HepG2 (cell line): ENCODE data around the gene SLC8A2. TPM values are rescaled to one million over a fixed set of nuclear protein-coding genes. Genes with fewer than 3 reads are reported as not detected.

Experiments used
- AKAP8 ChIP-seq: sonication (generic); formaldehyde crosslinking; IDR thresholded peaks from 2 replicates; pipeline ENCODE4 v1.5.1; 2020; ENCODE audit warnings: mild to moderate bottlenecking, missing genetic modification reagents
- DMAP1 ChIP-seq: IDR thresholded peaks from 2 replicates; pipeline ENCODE4 v1.6.1; 2016
- EZH2 ChIP-seq: conservative IDR thresholded peaks from 2 replicates; pipeline ENCODE4 v1.6.1; 2012; ENCODE audit warnings: mild to moderate bottlenecking, low read depth, low read length, moderate library complexity
- GTF2F1 ChIP-seq: fragments of 150-350 bp; IDR thresholded peaks from 2 replicates; pipeline ENCODE4 v1.6.1; 2014; ENCODE audit warnings: low read length
- GTF3A ChIP-seq: sonication (generic); formaldehyde crosslinking; conservative IDR thresholded peaks from 2 replicates; pipeline ENCODE4 v1.4.0; 2020; ENCODE audit warnings: mild to moderate bottlenecking, missing genetic modification reagents
- KAT8 ChIP-seq: IDR thresholded peaks from 2 replicates; pipeline ENCODE4 v1.6.1; 2016; ENCODE audit warnings: missing genetic modification reagents, missing compliant biosample characterization
- MLLT10 ChIP-seq: sonication (generic); formaldehyde crosslinking; IDR thresholded peaks from 2 replicates; pipeline ENCODE4 v1.4.0; 2020; ENCODE audit warnings: missing genetic modification reagents
- NFE2L2 ChIP-seq: fragments of 150-350 bp; IDR thresholded peaks from 2 replicates; pipeline ENCODE4 v1.6.1; 2014; ENCODE audit warnings: low read length
- RFX1 ChIP-seq: fragments of 450-650 bp; IDR thresholded peaks from 2 replicates; pipeline ENCODE4 v1.6.1; 2017
- RORA ChIP-seq: sonication (generic); formaldehyde crosslinking; IDR thresholded peaks from 2 replicates; pipeline ENCODE4 v1.5.0; 2020; ENCODE audit warnings: mild to moderate bottlenecking, missing genetic modification reagents, moderate library complexity
- THAP11 ChIP-seq: IDR thresholded peaks from 2 replicates; pipeline ENCODE4 v1.6.1; 2016; ENCODE audit warnings: missing biosample characterization, missing genetic modification reagents
- ZEB1 ChIP-seq: IDR thresholded peaks from 2 replicates; pipeline ENCODE4 v1.6.1; 2012; ENCODE audit warnings: mild to moderate bottlenecking, low read depth, inconsistent platforms; ENCODE audit not compliant: insufficient replicate concordance
- ZMYM4 ChIP-seq: sonication (generic); formaldehyde crosslinking; IDR thresholded peaks from 2 replicates; pipeline ENCODE4 v1.8.1; 2023; ENCODE audit warnings: mild to moderate bottlenecking, missing genetic modification reagents
- ZNF24 ChIP-seq: fragments of 450-650 bp; IDR thresholded peaks from 2 replicates; pipeline ENCODE4 v1.6.1; 2017; ENCODE audit warnings: antibody characterized with exemption, mild to moderate bottlenecking
- ZSCAN29 ChIP-seq: sonication (generic); formaldehyde crosslinking; conservative IDR thresholded peaks from 2 replicates; pipeline ENCODE4 v1.4.0; 2020; ENCODE audit warnings: mild to moderate bottlenecking, missing genetic modification reagents
- polyA plus RNA-seq, 8 experiments: library from polyadenylated mRNA; depleted of rRNA in 3 of 8; stranded (reverse) in 7 of 8; unstranded in 1 of 8; fragments of >200 nt; fragmentation: Illumina TruSeq in 4 of 8; extraction: Trizol in 4 of 8; gene quantifications; 2 replicates each; pipeline versions ENCODE4 v1.2.1 to v1.2.3, GENCODE V29; 2011 to 2016; ENCODE audit warnings: low read depth in 4 of 8, missing spikeins in 1 of 8, mixed read lengths in 1 of 8; ENCODE audit not compliant: insufficient read depth in 1 of 8
- total RNA-seq, 5 experiments: library from RNA; depleted of rRNA; stranded (reverse); fragments of >200 nt; fragmentation: Illumina TruSeq; extraction: Trizol; gene quantifications; 2 replicates each; pipeline ENCODE4 v1.2.3, GENCODE V29; 2016; ENCODE audit warnings: low read depth in 1 of 5
- TF ChIP-seq, protein P1 (sequence below): IDR thresholded peaks from 2 replicates; pipeline ENCODE4 v1.6.1; 2016; ENCODE audit warnings: mild to moderate bottlenecking
- TF ChIP-seq, protein P2 (sequence below): sonication (generic); formaldehyde crosslinking; IDR thresholded peaks from 2 replicates; pipeline ENCODE4 v1.8.1; 2023; ENCODE audit warnings: mild to moderate bottlenecking, inconsistent platforms, moderate library complexity, missing genetic modification reagents, borderline replicate concordance
- TF ChIP-seq, protein P3 (sequence below): sonication (generic); formaldehyde crosslinking; IDR thresholded peaks from 2 replicates; pipeline ENCODE4 v1.4.0; 2020; ENCODE audit warnings: missing genetic modification reagents
- TF ChIP-seq, protein P4 (sequence below): IDR thresholded peaks from 2 replicates; pipeline ENCODE4 v1.6.1; 2016; ENCODE audit warnings: low read depth, control low read depth
- TF ChIP-seq, protein P5 (sequence below): fragments of 450-650 bp; IDR thresholded peaks from 2 replicates; pipeline ENCODE4 v1.6.1; 2017; ENCODE audit warnings: mild to moderate bottlenecking

SLC8A2 gene
- total and polyA plus RNA-seq, 2 of the 13 experiments (the other 11 are each of a cell fraction or from before 2014, with no cell fraction given): 0.02 TPM; not detected in 1

DNA sequence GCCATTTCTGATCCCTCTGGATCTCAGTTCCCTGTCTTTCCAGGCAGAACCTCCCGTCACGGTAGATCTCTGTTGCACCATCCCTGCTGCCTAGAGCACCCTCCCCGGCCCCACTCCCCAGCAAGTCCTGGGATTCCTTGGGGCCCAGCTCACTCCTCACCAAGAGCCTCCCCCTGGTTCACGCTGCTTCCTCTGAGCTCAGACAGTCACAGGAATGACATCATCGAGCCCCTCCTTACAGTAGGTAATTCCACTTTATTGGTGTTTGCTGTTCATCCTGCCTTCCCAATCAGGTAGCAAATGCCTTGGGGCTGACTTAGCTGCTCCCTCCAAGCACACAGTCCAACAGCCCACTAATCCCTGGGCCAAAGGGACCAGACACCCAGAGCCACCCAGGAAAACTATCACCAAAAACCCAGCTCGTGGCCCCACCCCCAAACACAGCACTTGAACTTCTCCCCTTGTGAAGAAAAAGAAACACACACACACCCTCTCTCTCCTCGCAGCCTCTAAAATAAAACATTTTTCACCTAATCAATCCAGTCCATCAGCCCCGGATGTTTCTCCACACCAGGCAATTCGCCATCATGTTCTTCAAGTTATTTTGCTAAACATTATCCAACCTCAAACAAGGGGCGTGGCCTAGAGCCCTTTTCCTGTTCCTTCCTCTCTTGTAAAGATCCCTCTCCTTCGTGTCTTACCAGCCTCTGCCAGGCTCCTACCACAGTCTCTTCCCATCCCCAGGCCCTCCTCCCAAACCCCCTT, 40.7 kb upstream of the SLC8A2 start (continued):
- TF ChIP-seq, protein P1, sequence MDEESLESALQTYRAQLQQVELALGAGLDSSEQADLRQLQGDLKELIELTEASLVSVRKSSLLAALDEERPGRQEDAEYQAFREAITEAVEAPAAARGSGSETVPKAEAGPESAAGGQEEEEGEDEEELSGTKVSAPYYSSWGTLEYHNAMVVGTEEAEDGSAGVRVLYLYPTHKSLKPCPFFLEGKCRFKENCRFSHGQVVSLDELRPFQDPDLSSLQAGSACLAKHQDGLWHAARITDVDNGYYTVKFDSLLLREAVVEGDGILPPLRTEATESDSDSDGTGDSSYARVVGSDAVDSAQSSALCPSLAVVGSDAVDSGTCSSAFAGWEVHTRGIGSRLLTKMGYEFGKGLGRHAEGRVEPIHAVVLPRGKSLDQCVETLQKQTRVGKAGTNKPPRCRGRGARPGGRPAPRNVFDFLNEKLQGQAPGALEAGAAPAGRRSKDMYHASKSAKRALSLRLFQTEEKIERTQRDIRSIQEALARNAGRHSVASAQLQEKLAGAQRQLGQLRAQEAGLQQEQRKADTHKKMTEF (CRISPR knock-in tag): no peak
- TF ChIP-seq NFE2L2 (no peak), ZSCAN29 (CRISPR knock-in tag) (no peak), AKAP8 (no peak), GTF2F1 (no peak), THAP11 (CRISPR knock-in tag) (peak; percentile 25; the same call in 1 of the 2 replicates), RORA (CRISPR knock-in tag) (no peak), MLLT10 (CRISPR knock-in tag) (no peak), GTF3A (CRISPR knock-in tag) (no peak), DMAP1 (CRISPR knock-in tag) (no peak), KAT8 (CRISPR knock-in tag) (0 out of 2 replicates have a peak, but pooled peaks have one; percentile 24), RFX1 (no peak), EZH2 (no peak), ZEB1 (no peak), ZMYM4 (CRISPR knock-in tag) (no peak), ZNF24 (no peak)
- TF ChIP-seq, protein P2, sequence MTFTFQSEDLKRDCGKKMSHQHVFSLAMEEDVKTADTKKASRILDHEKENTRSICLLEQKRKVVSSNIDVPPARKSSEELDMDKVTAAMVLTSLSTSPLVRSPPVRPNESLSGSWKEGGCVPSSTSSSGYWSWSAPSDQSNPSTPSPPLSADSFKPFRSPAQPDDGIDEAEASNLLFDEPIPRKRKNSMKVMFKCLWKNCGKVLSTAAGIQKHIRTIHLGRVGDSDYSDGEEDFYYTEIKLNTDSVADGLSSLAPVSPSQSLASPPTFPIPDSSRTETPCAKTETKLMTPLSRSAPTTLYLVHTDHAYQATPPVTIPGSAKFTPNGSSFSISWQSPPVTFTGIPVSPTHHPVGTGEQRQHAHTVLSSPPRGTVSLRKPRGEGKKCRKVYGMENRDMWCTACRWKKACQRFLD (CRISPR knock-in tag): no peak
- TF ChIP-seq, protein P3, sequence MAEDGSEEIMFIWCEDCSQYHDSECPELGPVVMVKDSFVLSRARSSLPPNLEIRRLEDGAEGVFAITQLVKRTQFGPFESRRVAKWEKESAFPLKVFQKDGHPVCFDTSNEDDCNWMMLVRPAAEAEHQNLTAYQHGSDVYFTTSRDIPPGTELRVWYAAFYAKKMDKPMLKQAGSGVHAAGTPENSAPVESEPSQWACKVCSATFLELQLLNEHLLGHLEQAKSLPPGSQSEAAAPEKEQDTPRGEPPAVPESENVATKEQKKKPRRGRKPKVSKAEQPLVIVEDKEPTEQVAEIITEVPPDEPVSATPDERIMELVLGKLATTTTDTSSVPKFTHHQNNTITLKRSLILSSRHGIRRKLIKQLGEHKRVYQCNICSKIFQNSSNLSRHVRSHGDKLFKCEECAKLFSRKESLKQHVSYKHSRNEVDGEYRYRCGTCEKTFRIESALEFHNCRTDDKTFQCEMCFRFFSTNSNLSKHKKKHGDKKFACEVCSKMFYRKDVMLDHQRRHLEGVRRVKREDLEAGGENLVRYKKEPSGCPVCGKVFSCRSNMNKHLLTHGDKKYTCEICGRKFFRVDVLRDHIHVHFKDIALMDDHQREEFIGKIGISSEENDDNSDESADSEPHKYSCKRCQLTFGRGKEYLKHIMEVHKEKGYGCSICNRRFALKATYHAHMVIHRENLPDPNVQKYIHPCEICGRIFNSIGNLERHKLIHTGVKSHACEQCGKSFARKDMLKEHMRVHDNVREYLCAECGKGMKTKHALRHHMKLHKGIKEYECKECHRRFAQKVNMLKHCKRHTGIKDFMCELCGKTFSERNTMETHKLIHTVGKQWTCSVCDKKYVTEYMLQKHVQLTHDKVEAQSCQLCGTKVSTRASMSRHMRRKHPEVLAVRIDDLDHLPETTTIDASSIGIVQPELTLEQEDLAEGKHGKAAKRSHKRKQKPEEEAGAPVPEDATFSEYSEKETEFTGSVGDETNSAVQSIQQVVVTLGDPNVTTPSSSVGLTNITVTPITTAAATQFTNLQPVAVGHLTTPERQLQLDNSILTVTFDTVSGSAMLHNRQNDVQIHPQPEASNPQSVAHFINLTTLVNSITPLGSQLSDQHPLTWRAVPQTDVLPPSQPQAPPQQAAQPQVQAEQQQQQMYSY (CRISPR knock-in tag): no peak
- TF ChIP-seq, protein P4, sequence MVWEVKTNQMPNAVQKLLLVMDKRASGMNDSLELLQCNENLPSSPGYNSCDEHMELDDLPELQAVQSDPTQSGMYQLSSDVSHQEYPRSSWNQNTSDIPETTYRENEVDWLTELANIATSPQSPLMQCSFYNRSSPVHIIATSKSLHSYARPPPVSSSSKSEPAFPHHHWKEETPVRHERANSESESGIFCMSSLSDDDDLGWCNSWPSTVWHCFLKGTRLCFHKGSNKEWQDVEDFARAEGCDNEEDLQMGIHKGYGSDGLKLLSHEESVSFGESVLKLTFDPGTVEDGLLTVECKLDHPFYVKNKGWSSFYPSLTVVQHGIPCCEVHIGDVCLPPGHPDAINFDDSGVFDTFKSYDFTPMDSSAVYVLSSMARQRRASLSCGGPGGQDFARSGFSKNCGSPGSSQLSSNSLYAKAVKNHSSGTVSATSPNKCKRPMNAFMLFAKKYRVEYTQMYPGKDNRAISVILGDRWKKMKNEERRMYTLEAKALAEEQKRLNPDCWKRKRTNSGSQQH (CRISPR knock-in tag): no peak
- TF ChIP-seq, protein P5, sequence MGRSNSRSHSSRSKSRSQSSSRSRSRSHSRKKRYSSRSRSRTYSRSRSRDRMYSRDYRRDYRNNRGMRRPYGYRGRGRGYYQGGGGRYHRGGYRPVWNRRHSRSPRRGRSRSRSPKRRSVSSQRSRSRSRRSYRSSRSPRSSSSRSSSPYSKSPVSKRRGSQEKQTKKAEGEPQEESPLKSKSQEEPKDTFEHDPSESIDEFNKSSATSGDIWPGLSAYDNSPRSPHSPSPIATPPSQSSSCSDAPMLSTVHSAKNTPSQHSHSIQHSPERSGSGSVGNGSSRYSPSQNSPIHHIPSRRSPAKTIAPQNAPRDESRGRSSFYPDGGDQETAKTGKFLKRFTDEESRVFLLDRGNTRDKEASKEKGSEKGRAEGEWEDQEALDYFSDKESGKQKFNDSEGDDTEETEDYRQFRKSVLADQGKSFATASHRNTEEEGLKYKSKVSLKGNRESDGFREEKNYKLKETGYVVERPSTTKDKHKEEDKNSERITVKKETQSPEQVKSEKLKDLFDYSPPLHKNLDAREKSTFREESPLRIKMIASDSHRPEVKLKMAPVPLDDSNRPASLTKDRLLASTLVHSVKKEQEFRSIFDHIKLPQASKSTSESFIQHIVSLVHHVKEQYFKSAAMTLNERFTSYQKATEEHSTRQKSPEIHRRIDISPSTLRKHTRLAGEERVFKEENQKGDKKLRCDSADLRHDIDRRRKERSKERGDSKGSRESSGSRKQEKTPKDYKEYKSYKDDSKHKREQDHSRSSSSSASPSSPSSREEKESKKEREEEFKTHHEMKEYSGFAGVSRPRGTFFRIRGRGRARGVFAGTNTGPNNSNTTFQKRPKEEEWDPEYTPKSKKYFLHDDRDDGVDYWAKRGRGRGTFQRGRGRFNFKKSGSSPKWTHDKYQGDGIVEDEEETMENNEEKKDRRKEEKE: no peak
